Measurements from ENCODE around the gene NAA16.

DNA sequence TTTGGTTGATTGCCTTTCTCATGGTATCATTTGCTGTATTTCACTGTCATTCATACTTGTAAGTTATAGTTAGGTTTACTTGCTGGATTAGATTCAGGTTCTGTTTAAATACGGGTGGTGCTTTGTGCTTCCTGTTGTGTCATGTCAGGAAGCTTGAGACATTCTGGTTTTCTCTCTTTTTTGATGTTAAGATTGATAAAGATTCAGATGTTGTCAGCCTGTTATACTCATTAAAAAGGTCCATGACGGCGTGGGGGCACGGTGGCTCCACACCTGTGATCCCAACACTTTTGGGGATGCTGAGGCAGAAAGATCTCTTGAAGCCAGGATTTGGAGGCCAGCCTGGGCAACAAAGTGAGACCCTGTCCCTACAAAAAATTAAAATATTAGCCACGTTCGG is 45.7 kb downstream of the NAA16 start:
- TF ChIP-seq TEAD4 (IDR thresholded peaks at IDR 0.05) (no peak), RAD21 (IDR thresholded peaks at IDR 0.05; ENCODE audit: low read depth) (no peak), REST (IDR thresholded peaks at IDR 0.05; ENCODE audit: low read depth) (no peak), CEBPB (IDR thresholded peaks at IDR 0.05) (no peak)

Measured in Ishikawa (cell line).